KMS-11 (cell line): ENCODE results near the gene CARD6.

ENCODE experiments used
- H2AFZ ChIP-seq: fragments of 200-600 bp; sonication (generic); 2 replicates; pipeline ENCODE4 v1.6.1; 2016; ENCODE audit warnings: antibody characterized with exemption, mixed run types, low read depth
- H3K27ac ChIP-seq: fragments of 200-600 bp; sonication (generic); 2 replicates; pipeline ENCODE4 v1.6.1; 2016; ENCODE audit warnings: mild to moderate bottlenecking, mixed run types
- H3K27me3 ChIP-seq: fragments of 200-600 bp; sonication (generic); 2 replicates; pipeline ENCODE4 v1.6.1; 2017; ENCODE audit warnings: mild to moderate bottlenecking, low read depth, mixed run types, moderate library complexity; ENCODE audit not compliant: insufficient read depth
- H3K36me3 ChIP-seq: fragments of 200-600 bp; sonication (generic); 2 replicates; pipeline ENCODE4 v1.6.1; 2017; ENCODE audit warnings: mild to moderate bottlenecking, mixed run types; ENCODE audit not compliant: insufficient read depth
- H3K4me1 ChIP-seq: fragments of 200-600 bp; sonication (generic); 2 replicates; pipeline ENCODE4 v1.6.1; 2016; ENCODE audit warnings: mild to moderate bottlenecking, low read depth, mixed run types; ENCODE audit not compliant: poor library complexity, severe bottlenecking
- H3K4me2 ChIP-seq: fragments of 200-600 bp; sonication (generic); 2 replicates; pipeline ENCODE4 v1.7.0; 2016; ENCODE audit warnings: mild to moderate bottlenecking, mixed run types
- H3K4me3 ChIP-seq: fragments of 200-600 bp; sonication (generic); IDR thresholded peaks from 2 replicates; pipeline ENCODE4 v1.6.1; 2017; ENCODE audit warnings: low read depth, low read length, mixed read lengths; ENCODE audit not compliant: insufficient read depth
- H3K79me2 ChIP-seq: fragments of 200-600 bp; sonication (generic); 2 replicates; pipeline ENCODE4 v1.6.1; 2016; ENCODE audit warnings: low read depth, mixed run types; ENCODE audit not compliant: insufficient read depth
- H3K9ac ChIP-seq: fragments of 200-600 bp; sonication (generic); 2 replicates; pipeline ENCODE4 v1.6.1; 2016; ENCODE audit warnings: mild to moderate bottlenecking, mixed run types
- H4K20me1 ChIP-seq: fragments of 200-600 bp; sonication (generic); 2 replicates; pipeline ENCODE4 v1.6.1; 2016; ENCODE audit warnings: mild to moderate bottlenecking, mixed run types; ENCODE audit not compliant: insufficient read depth
- TF ChIP-seq, protein P1 (sequence below): fragments of 200-600 bp; sonication (generic); conservative IDR thresholded peaks from 2 replicates; pipeline ENCODE4 v1.6.1; 2017; ENCODE audit warnings: low read depth, mild to moderate bottlenecking, antibody characterized with exemption, low read length, moderate library complexity, mixed read lengths

Gene CARD6

DNA sequence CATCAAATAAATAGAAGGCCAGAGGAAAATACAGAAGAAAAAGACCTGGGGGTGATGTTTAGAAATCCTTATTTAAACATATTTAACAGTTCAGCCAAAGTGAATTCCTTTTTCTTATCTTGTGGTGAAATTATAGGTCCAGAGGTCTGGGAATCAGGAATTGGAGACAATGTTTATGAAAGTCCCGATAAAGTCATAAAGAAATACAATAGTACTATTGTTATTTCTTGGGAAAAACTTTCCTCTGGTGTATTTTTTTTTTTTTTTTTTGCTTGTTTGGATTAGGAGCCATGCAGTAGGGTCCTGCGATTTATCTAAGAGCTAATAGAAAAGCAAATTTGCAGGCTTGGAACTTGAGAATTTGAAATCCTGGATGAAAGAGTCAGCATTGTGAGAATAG is 68.6 kb downstream of the CARD6 start:
- Histone ChIP-seq H3K36me3 (no peaks in the 10 kb centered on the region), H3K27me3 (no peaks in the 10 kb centered on the region), H3K79me2 (no peaks in the 10 kb centered on the region), H3K4me2 (no peak overlapping the region), H2AFZ (no peak overlapping the region), H3K4me1 (no peaks in the 10 kb centered on the region), H3K27ac (no peak overlapping the region), H3K4me3 (no peak overlapping the region), H3K9ac (no peak overlapping the region), H4K20me1 (no peaks in the 10 kb centered on the region)
- TF ChIP-seq, protein P1, sequence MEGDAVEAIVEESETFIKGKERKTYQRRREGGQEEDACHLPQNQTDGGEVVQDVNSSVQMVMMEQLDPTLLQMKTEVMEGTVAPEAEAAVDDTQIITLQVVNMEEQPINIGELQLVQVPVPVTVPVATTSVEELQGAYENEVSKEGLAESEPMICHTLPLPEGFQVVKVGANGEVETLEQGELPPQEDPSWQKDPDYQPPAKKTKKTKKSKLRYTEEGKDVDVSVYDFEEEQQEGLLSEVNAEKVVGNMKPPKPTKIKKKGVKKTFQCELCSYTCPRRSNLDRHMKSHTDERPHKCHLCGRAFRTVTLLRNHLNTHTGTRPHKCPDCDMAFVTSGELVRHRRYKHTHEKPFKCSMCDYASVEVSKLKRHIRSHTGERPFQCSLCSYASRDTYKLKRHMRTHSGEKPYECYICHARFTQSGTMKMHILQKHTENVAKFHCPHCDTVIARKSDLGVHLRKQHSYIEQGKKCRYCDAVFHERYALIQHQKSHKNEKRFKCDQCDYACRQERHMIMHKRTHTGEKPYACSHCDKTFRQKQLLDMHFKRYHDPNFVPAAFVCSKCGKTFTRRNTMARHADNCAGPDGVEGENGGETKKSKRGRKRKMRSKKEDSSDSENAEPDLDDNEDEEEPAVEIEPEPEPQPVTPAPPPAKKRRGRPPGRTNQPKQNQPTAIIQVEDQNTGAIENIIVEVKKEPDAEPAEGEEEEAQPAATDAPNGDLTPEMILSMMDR, result no peak
